Esophagus squamous epithelium (tissue), 5 donors: ENCODE measurements around the gene CDC42BPB. TPM values are rescaled to one million over a fixed set of nuclear protein-coding genes. Genes with fewer than 3 reads are reported as not detected.

Source experiments
- DNase-seq: peaks from one replicate; lab custom pipeline; 2025; lab: John Stamatoyannopoulos, UW
- H3K27ac ChIP-seq, 4 donors: fragments of 200-600 bp; sonication (generic); one replicate each; pipeline ENCODE4 v1.5.1; 2016 to 2019; ENCODE audit warnings: mild to moderate bottlenecking in 1 of 4
- H3K27me3 ChIP-seq, 4 donors: fragments of 200-600 bp; sonication (generic); 1 replicate in 3 of 4; 2 replicates in 1 of 4; pipeline versions ENCODE4 v1.5.1 to v1.6.0; 2017 to 2021; ENCODE audit warnings: antibody characterized with exemption in 1 of 4
- H3K36me3 ChIP-seq, 3 donors: fragments of 200-600 bp; sonication (generic); one replicate each; pipeline ENCODE4 v1.5.1; 2016 to 2019
- H3K4me1 ChIP-seq, 3 donors: fragments of 200-600 bp; sonication (generic); one replicate each; pipeline ENCODE4 v1.5.1; 2017 to 2019
- H3K4me3 ChIP-seq, 4 donors: fragments of 200-600 bp; sonication (generic); 1 replicate in 3 of 4; 2 replicates in 1 of 4; pipeline ENCODE4 v1.5.1; 2016 to 2019; ENCODE audit warnings: mild to moderate bottlenecking in 2 of 4, moderate library complexity in 1 of 4
- H3K9me3 ChIP-seq, 3 donors: fragments of 200-600 bp; sonication (generic); one replicate each; pipeline ENCODE4 v1.5.1; 2016 to 2019
- POLR2A ChIP-seq, 4 donors: fragments of 450-650 bp; IDR thresholded peaks; one replicate each; pipeline ENCODE4 v1.6.1; 2017; ENCODE audit warnings: antibody characterized with exemption in 4 of 4, mild to moderate bottlenecking in 4 of 4, moderate library complexity in 3 of 4
- WGBS, 2 donors: methylation state at CpG; one replicate each; pipeline ENCODE4 v1.1.5; 2018; 5-methylcytosine and 5-hydroxymethylcytosine counted together
- intact Hi-C: fragments of 100-400 bp; cut with DNase I; formaldehyde crosslinking; loops from one replicate; pipeline ENCODE4 v1.15.0; 2022
- total RNA-seq, 4 donors: library from RNA; depleted of rRNA; stranded (reverse); fragments of >200 nt; gene quantifications; one replicate each; pipeline ENCODE4 v1.1.0, GENCODE V29; 2016
- TF ChIP-seq, protein P1 (sequence below), 6 experiments: fragments of 450-650 bp in 4 of 6; fragments of 200-600 bp in 2 of 6; sonication (generic) in 2 of 6; IDR thresholded peaks; one replicate each; pipeline ENCODE4 v1.5.1; 2016 to 2019; ENCODE audit warnings: antibody characterized with exemption in 6 of 6, mild to moderate bottlenecking in 4 of 6, moderate library complexity in 4 of 6
- donor health status: DM: yes; HTN: yes; CAD: no.

The CDC42BPB gene
- total RNA-seq, 4 donors from 2014 or later = 43.7 to 98.2 (median 81.2) TPM

DNA sequence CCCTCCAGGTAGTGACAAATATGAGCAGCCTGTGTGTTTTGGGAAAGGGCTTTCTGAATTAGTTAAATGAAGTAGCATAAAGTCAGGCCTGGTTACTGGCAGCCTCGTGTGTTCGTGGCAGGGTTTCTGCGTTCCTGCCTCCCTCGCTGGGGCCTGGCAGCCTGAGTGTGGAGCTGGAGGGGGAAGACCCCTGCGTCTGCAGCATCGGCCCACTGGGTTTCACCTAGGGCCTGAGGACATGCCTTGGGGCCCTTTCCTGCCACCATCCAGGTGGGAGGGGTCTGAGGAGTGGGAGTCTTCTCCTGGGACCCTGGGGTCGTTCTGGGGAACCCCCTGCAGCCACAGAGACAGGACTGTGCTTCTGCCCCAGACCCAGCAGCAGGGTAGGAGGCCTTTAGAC is 155.3 kb downstream of the CDC42BPB start:
- TF ChIP-seq, protein P1, sequence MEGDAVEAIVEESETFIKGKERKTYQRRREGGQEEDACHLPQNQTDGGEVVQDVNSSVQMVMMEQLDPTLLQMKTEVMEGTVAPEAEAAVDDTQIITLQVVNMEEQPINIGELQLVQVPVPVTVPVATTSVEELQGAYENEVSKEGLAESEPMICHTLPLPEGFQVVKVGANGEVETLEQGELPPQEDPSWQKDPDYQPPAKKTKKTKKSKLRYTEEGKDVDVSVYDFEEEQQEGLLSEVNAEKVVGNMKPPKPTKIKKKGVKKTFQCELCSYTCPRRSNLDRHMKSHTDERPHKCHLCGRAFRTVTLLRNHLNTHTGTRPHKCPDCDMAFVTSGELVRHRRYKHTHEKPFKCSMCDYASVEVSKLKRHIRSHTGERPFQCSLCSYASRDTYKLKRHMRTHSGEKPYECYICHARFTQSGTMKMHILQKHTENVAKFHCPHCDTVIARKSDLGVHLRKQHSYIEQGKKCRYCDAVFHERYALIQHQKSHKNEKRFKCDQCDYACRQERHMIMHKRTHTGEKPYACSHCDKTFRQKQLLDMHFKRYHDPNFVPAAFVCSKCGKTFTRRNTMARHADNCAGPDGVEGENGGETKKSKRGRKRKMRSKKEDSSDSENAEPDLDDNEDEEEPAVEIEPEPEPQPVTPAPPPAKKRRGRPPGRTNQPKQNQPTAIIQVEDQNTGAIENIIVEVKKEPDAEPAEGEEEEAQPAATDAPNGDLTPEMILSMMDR (IDR thresholded peaks at IDR 0.05) = no peak
- TF ChIP-seq POLR2A (IDR thresholded peaks at IDR 0.05) = no peak
- 72% methylated on average over 4 of the region's 7 CpGs; no CpG with 5 or more reads in 1 of the 2 donors for WGBS, 2 donors
- H3K36me3 ChIP-seq = peaks cover 7 to 85% (median 9%) of the 10 kb centered on the region in 3 donors
- intact Hi-C loops = no loop called here
- H3K27me3 ChIP-seq = no peaks in the 10 kb centered on the region
- H3K27ac ChIP-seq = peak overlapping the region in 1 of 4 donors; percentile 21
- H3K9me3 ChIP-seq = no peaks in the 10 kb centered on the region
- DNase-seq = no peak
- H3K4me3 ChIP-seq = no peak overlapping the region
- no peaks in the 10 kb centered on the region for H3K4me1 ChIP-seq

DNA sequence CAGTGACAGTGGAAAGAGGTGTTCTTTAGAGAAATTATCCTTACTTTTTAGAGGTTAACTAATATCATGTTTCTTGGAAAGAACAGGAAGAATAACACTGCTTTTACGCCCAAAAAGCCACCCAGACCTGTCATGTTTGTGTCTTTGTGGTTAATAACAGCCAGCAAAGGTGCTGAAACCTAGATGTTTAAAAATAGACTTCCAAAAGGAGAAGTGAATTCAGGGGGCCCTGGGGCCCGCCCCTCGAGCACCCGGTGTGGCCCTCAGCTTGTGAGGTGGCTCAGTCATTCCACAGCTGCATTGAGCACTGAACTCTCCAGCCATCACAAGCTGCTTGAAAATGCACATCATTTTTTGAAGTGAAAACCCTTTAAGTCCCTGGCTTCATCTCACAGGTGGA is 155.7 kb downstream of the CDC42BPB start:
- no peaks in the 10 kb centered on the region for H3K27me3 ChIP-seq
- no peak for DNase-seq
- H3K4me3 ChIP-seq = no peak overlapping the region
- peaks cover 5 to 81% (median 7%) of the 10 kb centered on the region in 3 donors for H3K36me3 ChIP-seq
- TF ChIP-seq, protein P1 (IDR thresholded peaks at IDR 0.05) = no peak
- TF ChIP-seq POLR2A (IDR thresholded peaks at IDR 0.05) = no peak
- no peaks in the 10 kb centered on the region for H3K4me1 ChIP-seq
- 88% methylated on average over 4 of the region's 4 CpGs for WGBS, 2 donors
- intact Hi-C loops = no loop called here
- peak overlapping the region in 1 of 4 donors; percentile 21 for H3K27ac ChIP-seq
- no peaks in the 10 kb centered on the region for H3K9me3 ChIP-seq

DNA sequence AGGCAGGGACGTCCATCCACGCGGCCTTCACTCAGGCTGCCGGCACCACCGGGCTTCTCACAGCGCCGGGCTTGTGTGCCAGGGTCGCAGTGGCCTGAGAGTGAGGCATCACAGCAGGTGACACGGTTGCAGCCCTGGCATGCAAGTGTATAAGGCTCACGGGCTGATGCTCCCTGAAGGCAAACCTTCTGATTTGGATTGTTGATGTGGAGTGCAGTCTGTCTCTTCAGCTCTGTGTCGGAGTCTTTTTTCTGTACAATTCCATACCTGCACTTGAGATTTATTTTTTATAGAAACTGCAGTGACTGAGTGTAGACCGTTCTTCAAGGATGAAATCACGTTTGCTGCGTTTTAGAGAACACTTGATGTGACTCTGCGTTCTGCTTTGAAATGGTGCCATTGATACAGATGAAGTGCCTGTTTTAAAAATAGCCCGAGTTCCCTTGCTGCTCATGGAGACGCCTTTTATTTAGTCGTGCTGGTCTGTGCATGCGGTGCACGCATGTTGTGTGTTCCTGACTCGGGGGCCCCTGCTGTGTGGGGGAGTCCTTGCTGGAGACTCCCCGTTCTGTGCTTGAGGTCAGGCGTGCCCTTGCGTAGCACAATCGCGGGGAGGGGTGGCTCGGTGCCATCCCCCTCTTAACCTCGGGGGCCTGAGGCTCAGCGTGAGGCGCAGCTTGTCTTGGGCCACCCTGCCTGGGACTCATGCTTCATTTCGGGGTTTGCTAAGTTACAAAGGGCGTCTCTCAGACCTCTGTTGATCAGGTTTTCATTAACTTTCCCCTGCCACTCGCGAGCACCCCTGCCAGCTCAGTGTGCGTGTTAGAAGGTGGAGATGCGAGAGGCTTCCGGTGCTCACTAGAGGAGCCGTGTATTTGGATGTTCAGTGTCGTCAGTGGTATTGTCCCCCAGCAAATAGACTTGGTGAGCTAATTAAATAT is 156.4 kb downstream of the CDC42BPB start:
- Histone ChIP-seq H3K27me3 (no peaks in the 10 kb centered on the region), H3K27ac (peak overlapping the region in 1 of 4 donors; percentile 34), H3K4me1 (no peaks in the 10 kb centered on the region), H3K9me3 (no peaks in the 10 kb centered on the region), H3K4me3 (no peak overlapping the region), H3K36me3 (peaks cover 5 to 76% (median 7%) of the 10 kb centered on the region in 3 donors)
- intact Hi-C loops = no loop called here
- 82 to 89% methylated on average over 19 to 29 of the region's 39 CpGs for WGBS, 2 donors
- no peak for TF ChIP-seq POLR2A (IDR thresholded peaks at IDR 0.05)
- TF ChIP-seq, protein P1 (IDR thresholded peaks at IDR 0.05) = no peak
- no peak for DNase-seq

DNA sequence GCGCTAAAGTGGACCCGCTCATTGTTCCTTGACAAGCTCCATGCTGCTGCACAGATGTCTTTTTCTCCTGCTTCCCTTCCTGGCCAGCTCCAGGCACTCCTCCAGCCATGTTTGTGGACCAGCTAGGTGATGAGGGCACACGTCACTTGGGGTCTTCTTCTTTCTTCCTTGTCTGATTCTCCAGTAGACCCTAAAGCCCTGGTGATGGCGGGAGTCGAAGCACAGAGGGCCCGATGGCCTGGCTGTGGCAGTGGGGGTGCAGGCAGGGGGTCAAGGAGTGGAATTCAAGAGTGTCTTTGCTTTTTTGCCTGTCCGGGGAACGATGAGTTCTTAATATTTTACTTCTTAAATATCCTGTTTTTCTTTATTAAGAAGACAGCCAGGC is 157.8 kb downstream of the CDC42BPB start:
- WGBS, 2 donors = 94 to 98% methylated on average over 5 to 8 of the region's 8 CpGs
- no peaks in the 10 kb centered on the region for H3K4me1 ChIP-seq
- H3K36me3 ChIP-seq = peaks cover 5 to 76% (median 7%) of the 10 kb centered on the region in 3 donors
- H3K27ac ChIP-seq = no peak overlapping the region
- H3K9me3 ChIP-seq = no peaks in the 10 kb centered on the region
- intact Hi-C loops = no loop called here
- TF ChIP-seq, protein P1 (IDR thresholded peaks at IDR 0.05) = no peak
- TF ChIP-seq POLR2A (IDR thresholded peaks at IDR 0.05) = no peak
- no peak overlapping the region for H3K4me3 ChIP-seq
- H3K27me3 ChIP-seq = no peaks in the 10 kb centered on the region
- DNase-seq = no peak
